Hematopoietic multipotent progenitor cell (in vitro differentiated cells): ENCODE results near the gene LYPD8. TPM values are rescaled to one million over a fixed set of nuclear protein-coding genes. Genes with fewer than 3 reads are reported as not detected.
"Not testable (repeated sequence)": the region's sequence is repeated elsewhere in the genome, so short reads cannot be mapped to it uniquely, and the experiment has no call there.

ENCODE experiments used
- DNase-seq, 3 donors: peaks; one replicate each; pipeline ENCODE4 v3.0.0-alpha.2; 2011 to 2015; ENCODE audit warnings: low read depth in 2 of 3, low spot score in 2 of 3
- total RNA-seq: library from RNA; depleted of rRNA; stranded (reverse); fragments of >200 nt; gene quantifications from one replicate; pipeline ENCODE4 v1.2.3, GENCODE V29; 2012

The LYPD8 gene, protein sequence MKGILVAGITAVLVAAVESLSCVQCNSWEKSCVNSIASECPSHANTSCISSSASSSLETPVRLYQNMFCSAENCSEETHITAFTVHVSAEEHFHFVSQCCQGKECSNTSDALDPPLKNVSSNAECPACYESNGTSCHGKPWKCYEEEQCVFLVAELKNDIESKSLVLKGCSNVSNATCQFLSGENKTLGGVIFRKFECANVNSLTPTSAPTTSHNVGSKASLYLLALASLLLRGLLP
- 0.54 TPM for total RNA-seq

DNA sequence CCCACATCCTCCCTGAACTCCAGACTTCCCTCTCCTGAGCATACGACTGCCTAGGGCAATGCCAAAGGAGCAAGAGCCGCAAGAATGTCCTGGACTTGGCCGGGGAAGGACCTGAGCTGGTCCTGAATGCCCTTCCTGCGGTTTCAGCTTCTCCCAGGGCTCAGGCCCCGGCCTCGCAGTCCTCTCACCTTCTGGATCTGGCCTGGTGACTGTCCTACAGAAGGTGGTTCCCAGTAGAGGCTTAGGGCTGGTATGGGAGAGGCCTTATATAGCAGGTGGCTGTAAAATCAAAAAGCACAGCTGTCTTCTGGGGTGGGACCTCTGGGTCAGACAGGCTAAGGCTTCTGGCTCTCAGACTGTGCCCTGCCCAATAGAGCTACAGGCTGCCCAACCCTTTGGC lies at the start of gene LYPD8:
Gene LYPD8 (minus strand): TSS at position 243 of the 400 bp plus-strand sequence. CDS start 4,678 bp downstream, outside the sequence.
- DNase-seq = no peak

DNA sequence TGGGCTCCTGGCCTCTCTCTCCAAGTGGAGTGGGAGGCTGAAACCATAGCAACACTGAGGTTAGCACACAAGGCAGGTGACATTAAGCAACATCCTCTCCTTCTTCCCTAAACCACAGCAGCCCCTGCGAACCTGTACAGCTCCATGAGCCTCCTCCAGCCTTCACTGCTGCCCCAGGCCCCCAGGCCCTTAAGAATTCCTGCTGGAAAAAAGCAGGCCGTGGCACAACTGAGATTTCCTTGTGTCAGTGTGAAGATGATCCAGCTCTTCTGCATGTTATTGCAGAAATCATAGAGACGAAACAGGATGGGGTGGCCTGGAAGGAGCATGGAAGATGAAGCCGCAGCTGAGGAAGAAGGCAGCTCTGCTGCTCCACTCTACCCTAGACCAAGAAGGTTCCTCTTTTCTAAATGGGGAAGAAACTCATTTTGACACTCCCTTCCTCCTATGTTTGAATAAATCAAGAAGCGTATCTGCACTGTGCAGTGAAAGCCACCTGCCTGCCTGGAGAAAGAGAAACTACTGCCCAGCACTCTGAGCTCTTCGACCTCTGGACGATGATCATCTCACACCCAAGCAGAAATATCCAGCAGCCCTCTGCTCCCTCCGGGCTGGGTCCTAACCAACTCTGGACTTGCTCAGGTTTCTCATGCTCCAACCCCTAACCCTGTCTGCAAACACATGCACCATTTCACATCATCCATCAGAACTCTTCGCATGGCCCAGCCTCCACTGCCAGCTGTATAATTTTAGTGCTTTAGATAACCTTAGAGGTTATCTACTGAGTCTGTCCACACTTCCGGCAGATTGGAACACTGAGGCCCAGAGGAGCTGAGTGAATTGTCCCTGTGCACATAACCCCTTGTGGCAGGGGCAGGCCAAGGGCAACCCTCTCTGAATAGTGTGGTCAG lies 49.5 kb upstream of the LYPD8 start:
- peak in 2 of 3 donors; percentile 73 to 93 for DNase-seq

DNA sequence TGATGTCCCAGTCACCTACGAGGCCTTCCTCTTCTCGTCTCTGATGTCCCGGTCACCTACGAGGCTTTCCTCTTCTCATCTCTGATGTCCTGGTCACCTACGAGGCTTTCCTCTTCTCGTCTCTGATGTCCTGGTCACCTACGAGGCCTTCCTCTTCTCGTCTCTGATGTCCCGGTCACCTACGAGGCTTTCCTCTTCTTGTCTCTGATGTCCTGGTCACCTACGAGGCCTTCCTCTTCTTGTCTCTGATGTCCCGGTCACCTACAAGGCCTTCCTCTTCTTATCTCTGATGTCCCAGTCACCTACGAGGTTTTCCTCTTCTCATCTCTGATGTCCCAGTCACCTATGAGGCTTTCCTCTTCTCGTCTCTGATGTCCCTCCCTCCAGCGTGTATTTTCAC lies 47.9 kb upstream of the LYPD8 start:
- not testable (repeated sequence) for DNase-seq

DNA sequence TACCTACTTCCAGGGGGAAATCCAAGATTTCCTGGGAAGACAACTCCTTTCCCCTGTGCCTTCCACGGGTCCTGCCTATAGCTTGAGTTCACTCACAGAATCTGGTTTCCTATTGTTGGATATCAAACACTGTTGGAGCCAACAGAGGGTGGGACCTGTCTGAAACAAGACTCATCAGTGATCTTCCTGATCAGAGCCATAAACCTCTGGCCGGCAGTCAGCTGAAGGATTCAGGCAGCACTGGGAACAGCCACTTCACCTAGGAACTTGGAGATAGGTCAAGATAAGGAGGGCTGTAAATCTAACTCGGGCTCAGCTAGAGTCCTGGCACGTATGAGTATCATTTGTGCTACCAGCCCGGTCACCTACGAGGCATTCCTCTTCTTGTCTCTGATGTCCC lies 46.9 kb upstream of the LYPD8 start:
- no peak for DNase-seq

DNA sequence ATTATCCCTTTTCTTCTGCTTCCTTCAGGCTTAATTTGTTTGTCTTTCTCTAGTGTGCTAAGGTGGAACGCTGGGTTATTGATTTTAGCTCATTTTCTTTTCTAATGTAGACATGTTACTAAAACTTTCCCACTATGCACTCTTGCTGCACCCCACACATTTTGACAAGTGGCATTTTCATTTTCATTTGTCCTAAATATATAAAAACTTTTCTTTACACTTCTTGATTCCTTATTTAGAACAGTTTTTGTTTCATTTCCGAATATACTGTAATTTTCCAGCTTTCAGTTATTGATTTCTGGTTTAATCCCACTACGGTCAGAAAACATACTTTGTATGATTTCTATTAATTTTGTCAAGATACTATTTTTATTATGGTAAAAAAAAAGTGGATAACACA lies 44.9 kb upstream of the LYPD8 start:
- DNase-seq = no peak

DNA sequence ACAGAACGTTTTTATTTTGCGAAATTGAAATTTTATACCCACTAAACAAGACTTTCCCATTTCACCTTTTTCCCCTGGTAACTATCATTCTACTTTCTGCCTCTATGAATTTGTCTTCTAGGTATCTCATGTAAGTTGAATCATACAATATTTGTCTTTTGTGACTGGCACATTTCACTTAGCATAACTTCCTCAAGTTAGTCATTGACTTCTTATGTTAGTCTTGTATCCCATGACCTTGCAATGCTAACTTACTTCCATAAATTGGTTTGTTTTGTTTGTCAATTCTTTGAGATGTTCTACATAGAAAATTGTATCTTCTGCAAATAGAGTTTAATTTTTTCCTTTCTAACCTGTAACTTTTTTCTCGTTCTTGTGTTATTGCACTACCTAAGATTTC lies 43.2 kb upstream of the LYPD8 start:
- no peak for DNase-seq

DNA sequence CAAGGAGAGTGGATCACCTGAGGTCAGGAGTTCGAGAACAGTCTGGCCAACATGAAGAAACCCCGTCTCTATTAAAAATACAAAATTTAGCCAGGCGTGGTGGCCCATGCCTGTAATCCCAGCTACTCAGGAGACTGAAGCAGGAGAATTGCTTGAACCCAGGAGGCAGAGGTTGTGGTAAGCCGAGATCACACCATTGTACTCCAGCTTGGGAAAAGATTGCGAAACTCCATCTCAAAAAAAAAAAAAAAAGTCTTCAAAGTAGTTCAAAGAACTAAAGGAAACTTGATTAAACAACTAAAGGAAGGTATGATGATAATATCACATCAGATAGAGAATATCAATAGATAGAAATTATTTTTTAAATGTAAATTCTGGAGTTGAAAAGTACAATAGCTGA lies 39.1 kb upstream of the LYPD8 start:
- DNase-seq = not testable (repeated sequence)

DNA sequence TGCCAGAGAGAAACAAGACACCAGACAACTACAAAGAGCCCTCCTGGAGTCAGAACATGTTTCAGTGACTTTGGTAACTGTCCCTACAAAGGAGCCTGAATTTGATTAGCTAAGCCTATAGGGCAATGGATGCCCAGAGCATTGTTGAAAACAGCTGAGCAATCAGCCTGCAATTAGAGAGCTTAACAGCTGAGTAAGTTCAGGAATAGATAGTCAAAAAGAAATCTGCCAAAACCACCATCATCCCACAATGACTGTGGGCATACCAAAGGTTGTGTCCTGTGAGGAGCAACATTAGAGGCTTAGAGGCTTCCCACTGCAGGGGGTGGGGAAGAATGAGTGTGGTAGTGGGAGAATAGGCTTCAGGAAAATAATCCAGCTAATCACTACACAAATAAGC lies 38.0 kb upstream of the LYPD8 start:
- DNase-seq = no peak

DNA sequence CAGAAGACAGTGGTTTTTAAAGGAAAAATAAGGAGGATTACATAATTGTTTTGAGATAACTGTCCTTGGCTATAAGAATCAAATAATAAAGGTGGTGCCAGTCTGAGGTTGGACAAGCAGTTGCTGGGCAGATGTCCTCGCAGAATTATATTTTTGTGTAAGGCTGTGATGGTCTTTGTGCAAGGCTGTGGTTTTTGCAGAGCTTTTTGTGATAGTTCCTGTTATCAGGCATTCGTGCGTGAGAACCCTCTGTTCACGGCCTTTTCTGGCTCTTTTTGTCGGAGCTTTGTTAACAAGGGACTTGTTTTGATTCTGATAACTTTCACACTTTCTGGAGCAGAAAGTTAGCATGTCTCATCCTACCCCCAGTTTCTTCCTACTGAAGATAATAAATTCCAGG lies 36.8 kb upstream of the LYPD8 start:
- no peak for DNase-seq

DNA sequence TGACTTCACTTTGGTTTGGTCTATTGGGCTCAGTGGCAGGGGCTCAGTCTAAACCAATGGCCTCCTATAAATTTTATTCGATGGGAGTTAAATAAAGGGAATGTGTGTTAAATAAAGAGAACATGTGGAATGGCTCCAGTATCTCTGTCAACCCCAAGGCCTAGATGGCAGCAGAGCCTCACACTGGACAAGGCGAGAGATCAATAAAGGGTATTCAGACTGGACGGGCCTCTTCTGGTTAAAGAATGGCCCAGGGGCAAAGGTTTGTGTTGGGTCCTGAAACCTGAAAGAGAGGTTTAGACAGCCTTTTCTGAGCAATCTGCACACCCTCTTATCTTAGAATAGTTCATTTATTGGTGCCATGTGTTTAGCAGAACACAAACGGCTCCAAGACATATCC lies 35.5 kb upstream of the LYPD8 start:
- DNase-seq = no peak

DNA sequence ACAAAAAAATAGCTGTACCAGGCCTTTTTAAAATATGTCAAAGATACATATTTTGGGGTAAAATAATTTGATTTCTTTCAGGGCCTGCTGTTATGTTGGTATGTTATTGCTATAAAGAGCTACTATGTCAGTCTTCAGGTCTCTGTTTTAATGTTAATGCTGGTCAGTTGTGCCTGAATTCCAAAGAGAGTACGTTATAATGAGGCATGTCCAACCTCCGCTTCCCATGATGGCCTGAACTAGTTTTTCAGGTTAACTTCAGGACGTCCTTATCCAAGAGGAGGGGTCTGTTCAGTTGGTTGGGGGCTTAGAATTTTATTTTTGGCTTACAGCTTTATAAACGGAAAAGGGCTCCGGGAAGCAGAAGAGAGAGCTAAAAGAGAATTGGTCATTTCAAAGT lies 34.9 kb upstream of the LYPD8 start:
- DNase-seq = no peak

DNA sequence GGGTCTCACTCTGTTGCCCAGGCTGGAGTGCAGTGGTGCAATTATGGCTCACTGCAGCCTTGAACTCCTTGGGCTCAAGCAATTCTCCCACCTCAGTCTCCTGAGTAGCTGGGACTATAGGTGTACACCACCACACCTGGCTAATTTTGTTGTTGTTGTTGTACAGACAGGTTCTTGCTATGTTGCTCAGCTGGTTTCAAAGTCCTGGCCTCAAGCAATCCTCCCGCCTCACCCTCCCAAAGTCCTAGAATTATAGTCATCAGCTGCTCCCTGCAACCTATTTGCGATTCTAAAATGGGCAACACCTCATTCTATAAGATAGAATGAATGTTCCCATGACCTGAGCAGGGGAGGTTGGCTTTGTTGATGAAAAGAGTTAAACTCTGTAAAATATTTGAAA lies 33.8 kb upstream of the LYPD8 start:
- not testable (repeated sequence) for DNase-seq

DNA sequence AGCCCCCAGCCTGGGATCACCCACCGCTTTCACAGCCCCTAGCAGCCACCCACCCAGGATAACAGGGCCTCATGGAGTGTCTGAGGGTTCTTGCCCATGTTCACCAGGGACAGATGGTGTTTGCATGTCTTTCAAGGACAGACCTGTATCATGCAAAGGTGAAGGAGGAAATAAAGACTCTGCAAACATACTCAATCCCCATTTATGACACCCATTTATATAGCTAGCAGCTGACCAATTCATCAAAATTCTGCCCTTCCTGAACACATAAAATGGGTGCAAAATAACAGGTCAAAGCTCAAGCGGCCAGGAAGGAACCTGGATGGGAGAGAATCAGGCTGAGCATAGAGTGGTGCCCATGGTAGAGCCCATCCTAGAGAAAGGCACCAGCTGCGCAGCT lies 32.8 kb upstream of the LYPD8 start:
- DNase-seq = no peak

DNA sequence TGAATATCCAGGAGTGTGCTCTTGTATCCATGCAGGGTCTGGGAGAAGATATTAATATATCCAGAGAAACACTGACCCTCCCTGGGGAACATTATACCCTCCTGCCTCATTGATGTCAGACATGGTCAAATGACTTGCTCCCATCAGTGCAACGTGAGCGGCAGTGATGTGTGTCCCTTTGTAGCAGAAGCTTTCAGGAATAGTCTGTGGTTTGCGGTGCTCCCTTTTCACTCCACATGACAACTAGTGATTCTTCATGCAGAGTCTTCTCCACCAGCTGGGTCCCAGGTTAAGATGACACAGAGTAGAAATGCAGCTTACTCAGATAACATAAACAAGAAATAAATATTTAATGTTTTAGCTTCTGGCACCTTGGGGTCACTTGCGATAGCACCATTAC lies 31.9 kb upstream of the LYPD8 start:
- no peak for DNase-seq

DNA sequence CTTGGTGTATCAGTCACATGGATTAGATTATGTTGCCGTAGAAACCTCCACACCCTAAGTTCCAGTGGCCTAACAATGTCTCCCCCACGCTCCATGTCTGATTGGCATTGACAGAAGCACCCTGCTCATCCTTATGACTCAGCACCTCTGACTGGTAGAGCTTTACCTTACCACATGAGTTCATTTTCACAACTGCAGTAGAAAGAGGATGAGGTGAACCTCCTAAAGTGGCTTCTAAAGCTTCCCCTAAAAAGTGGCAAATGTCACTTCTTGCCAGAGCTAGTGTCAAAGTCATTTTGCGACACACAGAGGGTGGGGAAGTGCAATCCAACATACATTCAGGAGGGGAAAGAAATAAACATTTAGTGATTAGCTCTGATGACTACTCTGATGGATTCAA lies 30.6 kb upstream of the LYPD8 start:
- no peak for DNase-seq

DNA sequence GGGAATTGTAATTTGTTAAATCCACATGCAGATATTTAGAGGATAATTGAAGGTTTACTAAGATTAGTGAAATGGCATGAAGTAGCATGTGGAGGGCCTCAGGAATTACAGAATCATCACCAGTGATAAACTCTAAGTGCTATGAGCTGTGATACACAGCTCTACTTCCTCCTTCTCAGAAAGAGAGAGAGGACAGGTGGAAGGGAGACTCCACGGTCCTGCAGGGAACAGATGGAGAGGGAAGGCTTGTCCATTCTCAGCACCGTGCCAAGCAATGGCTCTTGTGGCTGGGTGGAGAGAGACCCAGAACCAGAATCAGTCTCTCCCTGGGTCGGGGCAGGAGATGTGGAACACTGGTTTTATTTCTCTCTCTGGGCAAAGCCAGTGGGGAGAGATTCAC lies 27.8 kb upstream of the LYPD8 start:
- no peak for DNase-seq

DNA sequence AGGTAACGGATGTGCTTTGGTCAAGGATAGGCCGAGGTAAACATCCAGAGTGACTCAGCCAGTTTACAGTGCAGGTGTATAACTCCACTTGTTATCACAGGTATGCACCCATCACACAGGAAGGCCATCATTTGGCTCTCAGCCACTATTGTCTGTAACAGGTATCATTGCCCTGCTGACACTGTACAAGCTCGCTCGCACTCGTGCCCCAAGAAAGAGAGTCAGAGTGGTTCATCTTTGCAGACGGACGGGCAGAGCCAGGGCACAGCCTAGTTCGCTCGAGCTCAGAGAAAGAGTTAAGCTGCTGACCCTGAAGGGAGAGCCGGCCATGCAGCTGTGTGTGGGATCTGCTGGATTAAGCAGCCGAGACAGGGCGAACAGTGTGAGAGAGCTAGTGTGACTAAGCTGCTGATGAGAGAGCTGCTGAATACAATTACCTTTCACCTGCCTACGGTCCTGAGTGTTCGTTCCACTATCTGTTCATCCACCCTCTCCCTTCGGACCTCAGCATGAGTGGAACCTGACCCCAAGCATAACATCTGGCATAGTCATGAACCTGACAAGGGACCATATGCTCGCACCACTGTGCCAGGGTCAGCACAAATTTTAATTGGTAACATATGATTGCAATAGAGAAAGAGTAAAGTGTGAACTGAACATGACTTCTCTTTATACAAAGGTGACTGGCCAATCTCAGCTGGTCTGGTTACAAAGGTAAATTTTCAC lies 27.0 kb upstream of the LYPD8 start:
- no peak for DNase-seq

DNA sequence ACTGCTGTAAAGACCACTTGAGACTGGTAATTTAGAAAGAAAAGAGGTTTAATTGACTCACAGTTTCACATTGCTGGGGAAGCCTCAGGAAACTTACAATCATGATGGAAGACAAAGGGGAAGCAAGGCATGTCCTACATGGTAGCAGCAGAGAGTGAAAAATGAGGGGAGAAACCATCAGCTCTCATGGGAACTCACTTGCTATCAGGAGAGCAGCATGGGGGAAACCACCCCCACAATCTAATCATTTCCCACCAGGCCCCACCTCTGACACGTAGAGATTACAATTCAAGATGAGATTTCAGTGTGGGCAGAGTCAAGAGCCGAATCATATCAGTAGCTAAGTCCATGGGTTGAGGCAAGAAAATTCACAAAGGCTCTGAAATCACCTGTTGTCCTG lies 23.8 kb upstream of the LYPD8 start:
- DNase-seq = no peak

DNA sequence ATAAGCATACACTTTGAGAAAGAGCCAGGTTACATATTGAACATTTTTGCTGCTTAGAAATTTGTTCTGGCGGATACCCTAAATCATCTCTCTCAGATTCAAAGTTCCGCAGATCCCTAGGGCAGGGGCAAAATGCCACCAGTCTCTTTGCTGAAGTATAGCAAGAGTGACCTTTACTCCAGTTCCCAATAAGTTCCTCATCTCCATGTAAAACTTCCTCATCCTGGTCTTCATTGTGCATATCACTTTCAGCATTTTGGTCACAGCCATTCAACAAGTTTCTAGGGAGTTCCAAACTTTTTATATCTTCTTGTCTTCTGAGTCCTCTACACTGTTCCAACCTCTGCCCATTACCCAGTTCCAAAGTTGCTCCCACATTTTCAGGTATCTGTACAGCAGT lies 23.3 kb upstream of the LYPD8 start:
- DNase-seq = no peak

DNA sequence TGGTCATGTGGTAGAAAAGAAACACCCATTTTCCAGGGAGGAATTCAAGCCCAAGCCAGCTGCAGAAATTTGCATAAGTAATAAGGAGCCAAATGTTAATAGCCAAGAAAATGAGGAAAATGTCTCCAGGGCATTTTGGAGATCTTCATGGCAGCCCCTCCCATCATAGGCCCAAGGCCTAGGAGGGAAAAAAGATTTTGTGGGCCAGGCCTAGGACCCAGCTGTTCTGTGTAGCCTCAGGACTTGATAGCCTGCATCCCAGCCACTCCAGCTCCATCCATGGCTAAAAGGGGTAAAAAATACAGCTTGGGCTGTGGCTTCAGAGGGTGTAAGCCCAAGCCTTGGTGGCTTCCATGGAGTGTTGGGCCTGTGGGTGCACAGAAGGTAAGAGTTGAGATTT lies 21.4 kb upstream of the LYPD8 start:
- DNase-seq = no peak

DNA sequence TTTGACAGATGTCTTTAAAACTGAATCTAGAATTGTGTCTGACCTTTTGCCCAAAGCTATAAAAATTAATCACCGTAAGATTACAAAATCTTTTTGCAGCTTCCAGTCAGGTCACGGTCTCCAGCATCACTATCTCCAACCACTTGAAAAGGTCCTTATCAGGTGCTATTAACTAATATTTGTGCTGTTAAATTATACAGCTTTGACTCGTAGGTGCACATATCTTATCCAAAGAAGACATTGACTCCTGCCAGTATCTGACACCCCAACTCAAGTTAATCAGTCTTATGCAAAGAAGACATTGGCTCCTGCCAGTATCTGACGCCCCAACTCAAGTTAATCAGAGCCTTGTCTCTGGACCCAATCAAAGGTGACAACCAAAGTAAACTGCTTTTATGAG lies 19.9 kb upstream of the LYPD8 start:
- DNase-seq = no peak

DNA sequence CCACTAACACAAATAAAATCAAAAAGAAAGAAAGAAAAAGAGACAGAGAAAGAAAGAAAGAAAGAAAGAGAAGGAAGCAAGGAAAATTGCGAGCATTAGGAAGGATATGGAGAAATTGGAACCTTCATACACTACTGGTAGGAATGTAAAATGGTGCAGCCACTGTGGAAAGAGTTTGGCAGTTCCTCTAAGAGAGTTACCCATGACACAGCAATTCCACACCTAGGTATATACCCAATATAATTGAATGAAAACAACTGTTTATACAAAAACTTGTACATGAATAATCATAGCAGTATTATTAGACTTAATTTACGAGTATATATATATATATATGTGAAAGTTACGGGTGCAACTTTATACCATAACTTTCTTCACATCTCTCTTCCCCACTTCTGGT lies 4.1 kb upstream of the LYPD8 start:
- no peak for DNase-seq
